CD4-positive, alpha-beta T cell treated with Interleukin-4 for 4 hours (primary cell): Measurements from ENCODE around the gene SMOC2.

Experiments used
- DNase-seq: peaks from one replicate; pipeline ENCODE4 v3.0.0-alpha.2; 2020

Gene SMOC2

GRCh38 chr6:168581236-168581635 lies 140.3 kb downstream of the SMOC2 start:
- no peak for DNase-seq

DNA sequence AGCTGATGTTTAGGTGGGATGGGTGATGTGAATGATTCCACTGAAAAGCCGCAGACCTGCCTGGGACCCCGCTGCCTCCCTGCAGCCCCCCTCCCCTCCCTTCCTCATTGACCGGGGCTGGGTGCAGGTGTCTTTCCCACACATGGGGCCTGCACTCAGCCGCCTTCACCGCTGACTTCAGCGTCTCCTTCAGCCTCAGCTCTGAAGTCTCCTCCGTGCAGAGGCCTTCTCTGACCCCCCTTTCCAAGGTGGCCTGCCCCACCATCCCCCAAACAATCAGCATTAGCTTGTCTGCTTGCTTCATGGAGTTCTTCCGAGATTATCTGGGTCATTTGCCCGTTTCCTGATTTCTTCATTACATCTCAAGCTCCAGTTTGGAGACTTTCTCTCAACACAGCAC lies 140.7 kb downstream of the SMOC2 start:
- DNase-seq: no peak

GRCh38 chr6:168582571-168582981 lies 141.6 kb downstream of the SMOC2 start:
- DNase-seq: no peak

GRCh38 chr6:168583126-168583525 lies 142.1 kb downstream of the SMOC2 start:
- no peak for DNase-seq

- no peak for DNase-seq
Observed at GRCh38 chr6:168583821-168584220, 142.8 kb downstream of the SMOC2 start.

GRCh38 chr6:168584249-168584648 lies 143.3 kb downstream of the SMOC2 start:
- DNase-seq: no peak

DNA sequence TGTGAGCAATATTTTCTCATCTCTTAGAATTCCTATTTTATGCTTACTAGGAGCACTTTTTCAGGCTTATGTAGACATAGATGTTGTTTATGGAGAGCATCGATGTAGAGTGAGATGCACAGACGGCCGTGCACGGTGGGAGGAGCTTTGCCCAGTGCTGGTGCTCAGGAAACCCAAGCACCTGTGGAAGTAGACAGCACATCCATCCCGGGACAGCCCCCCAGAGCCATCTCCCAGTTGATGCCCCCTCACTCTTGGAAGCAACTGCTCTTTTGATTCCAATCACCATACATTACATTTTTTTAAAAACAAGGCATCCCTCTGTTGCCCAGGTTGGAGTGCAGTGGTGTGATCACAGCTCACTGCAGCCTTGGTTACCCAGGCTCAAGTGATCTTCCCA lies 143.7 kb downstream of the SMOC2 start:
- no peak for DNase-seq

DNA sequence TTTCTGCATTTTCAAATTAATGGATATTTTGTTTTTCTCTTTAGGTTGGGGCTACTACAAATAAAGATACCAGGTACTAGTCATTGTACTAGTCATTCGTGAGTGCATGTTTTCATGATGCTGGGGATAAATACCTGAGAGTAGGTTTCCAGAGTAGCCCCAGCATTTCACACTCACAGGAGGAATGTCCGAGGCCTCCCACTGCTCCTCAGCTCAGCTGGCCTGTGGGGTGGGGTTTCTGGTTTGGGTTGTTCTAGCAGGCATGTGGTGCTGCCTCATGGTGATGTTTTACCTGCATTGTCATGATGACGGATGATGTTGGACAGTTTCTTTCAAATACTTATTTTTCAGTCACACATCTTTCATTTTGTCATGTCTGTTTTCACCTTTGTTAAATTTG lies 144.5 kb downstream of the SMOC2 start:
- DNase-seq: no peak

GRCh38 chr6:168589275-168589674 lies 148.3 kb downstream of the SMOC2 start:
- DNase-seq: no peak

GRCh38 chr6:168590406-168590805 lies 149.4 kb downstream of the SMOC2 start:
- no peak for DNase-seq

DNA sequence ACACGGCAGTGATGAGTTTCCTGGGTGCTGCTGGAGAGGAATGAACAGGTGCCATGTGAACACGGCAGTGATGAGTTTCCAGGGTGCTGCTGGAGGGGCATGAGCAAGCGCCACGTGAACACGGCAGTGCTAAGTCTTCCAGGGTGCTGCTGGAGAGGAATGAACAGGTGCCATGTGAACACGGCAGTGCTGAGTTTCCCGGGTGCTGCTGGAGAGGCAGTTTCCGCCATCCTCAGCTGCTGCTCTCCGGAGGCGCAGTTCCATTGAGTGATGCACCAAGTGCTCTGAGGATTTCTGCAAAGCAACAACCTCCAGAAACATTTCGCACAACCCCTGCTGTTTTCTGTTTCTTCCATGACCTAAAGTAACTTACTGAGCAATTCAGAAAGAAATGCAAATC lies 155.4 kb downstream of the SMOC2 start:
- DNase-seq: no peak

DNA sequence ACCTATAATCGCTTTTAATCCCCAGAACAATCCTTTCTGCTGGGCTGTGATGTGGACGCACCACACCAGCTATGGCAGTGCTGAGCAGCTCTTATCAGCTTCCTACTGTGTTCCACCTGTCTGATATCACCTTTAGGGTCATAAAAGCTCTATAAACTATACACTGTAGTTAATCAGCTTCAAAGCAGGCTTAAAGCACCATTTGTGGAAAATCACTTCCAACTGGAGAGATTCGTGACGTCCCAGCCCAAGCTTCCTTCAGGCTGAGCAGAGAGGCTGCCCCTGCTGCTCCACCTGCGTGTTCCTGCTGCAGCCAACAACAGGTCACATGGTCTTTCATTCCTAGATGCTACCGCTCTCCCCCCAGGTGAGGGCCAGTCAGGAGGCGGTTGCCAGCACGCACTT lies 156.5 kb downstream of the SMOC2 start:
- no peak for DNase-seq

GRCh38 chr6:168598251-168599117 lies 157.5 kb downstream of the SMOC2 start:
- no peak for DNase-seq

DNA sequence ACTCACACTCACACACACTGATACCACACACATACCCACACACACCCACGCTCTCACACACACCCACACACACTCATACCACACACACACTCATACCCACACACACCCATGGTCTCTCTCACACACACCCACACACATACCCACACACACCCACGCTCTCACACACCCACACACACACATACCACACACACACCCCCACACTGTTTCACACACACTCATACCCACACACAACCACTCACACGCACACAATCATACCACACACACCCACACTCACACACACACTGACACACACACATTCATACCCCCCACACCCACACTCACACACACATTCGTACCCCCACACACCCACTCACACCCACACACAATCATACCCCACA lies 158.1 kb downstream of the SMOC2 start:
- no peak for DNase-seq

GRCh38 chr6:168599769-168600330 lies 158.9 kb downstream of the SMOC2 start:
- DNase-seq: no peak

GRCh38 chr6:168600381-168600780 lies 159.4 kb downstream of the SMOC2 start:
- DNase-seq: no peak

- no peak for DNase-seq
Observed at GRCh38 chr6:168601111-168601510, 160.1 kb downstream of the SMOC2 start.

- no peak for DNase-seq
Observed at GRCh38 chr6:168601546-168601945, 160.6 kb downstream of the SMOC2 start.

GRCh38 chr6:168602576-168602975 lies 161.6 kb downstream of the SMOC2 start:
- no peak for DNase-seq

GRCh38 chr6:168603234-168603633 lies 162.2 kb downstream of the SMOC2 start:
- DNase-seq: no peak

DNA sequence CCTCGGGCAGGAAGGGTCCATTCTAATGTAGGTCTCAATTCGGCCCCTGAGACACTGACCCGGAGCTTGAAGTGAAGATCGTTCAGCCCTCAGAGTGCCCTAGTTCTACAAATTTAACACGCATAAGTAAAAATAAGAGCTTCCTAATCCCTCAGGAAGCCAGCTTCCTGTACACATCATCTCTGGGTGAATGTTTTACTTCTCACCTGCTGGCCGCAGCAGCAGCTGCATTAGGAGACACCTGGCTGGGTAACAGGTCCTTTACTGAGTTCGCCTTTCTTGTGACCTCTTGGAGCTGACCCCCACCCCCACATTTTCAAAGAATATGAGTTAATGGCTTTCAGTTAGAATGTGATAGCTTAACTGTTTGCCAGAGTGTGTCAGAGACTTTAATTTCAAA lies 165.0 kb downstream of the SMOC2 start:
- no peak for DNase-seq

- DNase-seq: no peak
Observed at GRCh38 chr6:168606722-168607121, 165.7 kb downstream of the SMOC2 start.

GRCh38 chr6:168607272-168608112 lies 166.5 kb downstream of the SMOC2 start:
- DNase-seq: no peak

DNA sequence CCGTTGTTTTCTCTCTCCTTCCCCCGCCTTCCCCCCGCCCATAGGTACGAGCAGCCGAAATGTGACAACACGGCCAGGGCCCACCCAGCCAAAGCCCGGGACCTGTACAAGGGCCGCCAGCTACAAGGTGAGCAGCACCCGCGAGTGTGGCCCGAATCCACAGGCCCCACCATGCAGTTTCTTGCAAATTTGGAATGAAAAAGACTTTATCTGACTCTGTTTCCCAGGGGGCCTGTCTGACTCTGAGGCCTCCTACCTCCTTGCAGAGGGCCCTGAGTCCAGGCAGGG lies 167.1 kb downstream of the SMOC2 start:
- DNase-seq: no peak
